HepG2 (cell line): ENCODE data around the gene ZNF597. TPM values are rescaled to one million over a fixed set of nuclear protein-coding genes. Genes with fewer than 3 reads are reported as not detected.

Source experiments
- ATAC-seq: fragments of 200-7000 bp; cut with Tn5 transposase; 3 replicates; pipeline ENCODE4 v1.9.1; 2020; ENCODE audit warnings: mild to moderate bottlenecking, moderate library complexity
- BruUV-seq: library from RNA; stranded (reverse); fragments of 400-500 nt; replicated peaks from 2 replicates; lab custom pipeline; 2021; lab: Mats Ljungman, UMichigan
- CTCF ChIA-PET: fragments of 300-600 bp; formaldehyde crosslinking; extraction: SDS; loops from one replicate; lab custom pipeline; 2021; ENCODE audit warnings: low total read pairs, inconsistent platforms, low intra/inter-chr PET ratio; lab: Yijun Ruan, JAX
- POLR2A ChIA-PET: fragments of 350-600 bp; sonication (Branson Sonifier 250); formaldehyde crosslinking; loops from one replicate; lab custom pipeline; 2020; ENCODE audit warnings: antibody characterized with exemption, inconsistent platforms; lab: Yijun Ruan, JAX
- DNase-seq: peaks from one replicate; pipeline ENCODE4 v3.0.0-alpha.2; 2015; ENCODE audit warnings: low spot score
- FAIRE-seq: peaks from 3 replicates; lab custom pipeline; 2011; peaks lifted over from hg19 to GRCh38; lab: Jason Lieb, UNC
- H2AFZ ChIP-seq: one replicate; pipeline ENCODE4 v1.6.1; 2011; ENCODE audit warnings: low read length, inconsistent platforms
- H3K27ac ChIP-seq: fragments of 300-600 bp; 3 replicates; pipeline ENCODE4 v1.8.0; 2011; ENCODE audit warnings: mixed run types, mild to moderate bottlenecking, mixed read lengths, low read length, inconsistent platforms; ENCODE audit not compliant: insufficient read depth; ENCODE audit errors: extremely low read length
- H3K27me3 ChIP-seq, 2 experiments: fragments of 200-600 bp in 1 of 2; 2 replicates in 1 of 2; 3 replicates in 1 of 2; pipeline versions ENCODE4 v1.6.0 to v1.8.0; 2011; ENCODE audit warnings: low read length in 2 of 2, mild to moderate bottlenecking in 2 of 2, moderate library complexity in 2 of 2, inconsistent platforms in 1 of 2; ENCODE audit not compliant: insufficient read depth in 2 of 2, control insufficient read depth in 1 of 2
- H3K36me3 ChIP-seq, 2 experiments: fragments of 200-600 bp in 1 of 2; replicated peaks in 1 of 2; 2 replicates in 1 of 2; 3 replicates in 1 of 2; pipeline versions ENCODE4 v1.5.1 to v1.8.0; 2011; ENCODE audit warnings: low read length in 2 of 2, inconsistent platforms in 1 of 2; ENCODE audit not compliant: insufficient read depth in 2 of 2, control insufficient read depth in 1 of 2
- H3K4me1 ChIP-seq: 2 replicates; pipeline ENCODE4 v1.5.1; 2012; ENCODE audit warnings: low read length, inconsistent platforms; ENCODE audit not compliant: insufficient read depth
- H3K4me2 ChIP-seq: 2 replicates; pipeline ENCODE4 v1.6.0; 2011; ENCODE audit warnings: low read depth, low read length, inconsistent platforms
- H3K4me3 ChIP-seq, 3 experiments: fragments of 200-600 bp in 1 of 3; sonication (generic), shearing (Covaris generic) in 1 of 3; replicated peaks in 1 of 3; 2 replicates each; pipeline ENCODE4 v1.5.1; 2011 to 2016; ENCODE audit warnings: low read length in 3 of 3, inconsistent platforms in 2 of 3, low read depth in 2 of 3, mild to moderate bottlenecking in 2 of 3, control low read depth in 1 of 3, mixed read lengths in 1 of 3; ENCODE audit not compliant: insufficient read depth in 1 of 3
- H3K79me2 ChIP-seq: one replicate; pipeline ENCODE4 v1.6.1; 2011; ENCODE audit warnings: low read length, inconsistent platforms; ENCODE audit not compliant: insufficient read depth
- H3K9ac ChIP-seq: 2 replicates; pipeline ENCODE4 v1.6.0; 2011; ENCODE audit warnings: mild to moderate bottlenecking, low read depth, low read length, inconsistent platforms; ENCODE audit not compliant: insufficient read depth
- H3K9me3 ChIP-seq: 2 replicates; pipeline ENCODE4 v1.5.1; 2012; ENCODE audit warnings: mild to moderate bottlenecking, low read length
- H4K20me1 ChIP-seq: 2 replicates; pipeline ENCODE4 v1.6.0; 2011; ENCODE audit warnings: inconsistent platforms, mild to moderate bottlenecking, low read length, moderate library complexity; ENCODE audit not compliant: insufficient read depth
- BORCS8-MEF2B ChIP-seq: sonication (generic); formaldehyde crosslinking; IDR thresholded peaks from 2 replicates; pipeline ENCODE4 v1.8.0; 2022; ENCODE audit warnings: mild to moderate bottlenecking, missing genetic modification reagents
- CHD4 ChIP-seq: fragments of 200-600 bp; sonication (generic); IDR thresholded peaks from 2 replicates; pipeline ENCODE4 v1.7.0; 2017; ENCODE audit warnings: mild to moderate bottlenecking, low read length, borderline replicate concordance
- HMG20A ChIP-seq: IDR thresholded peaks from 2 replicates; pipeline ENCODE4 v1.6.1; 2016; ENCODE audit warnings: borderline replicate concordance
- KDM5A ChIP-seq: fragments of 200-600 bp; sonication (generic); IDR thresholded peaks from 2 replicates; pipeline ENCODE4 v1.7.0; 2018; ENCODE audit warnings: antibody characterized with exemption, mild to moderate bottlenecking, low read length, borderline replicate concordance
- LCORL ChIP-seq, 2 experiments: fragments of 450-650 bp in 1 of 2; sonication (generic) in 1 of 2; formaldehyde crosslinking in 1 of 2; IDR thresholded peaks; 2 replicates each; pipeline versions ENCODE4 v1.5.0 to v1.6.1; 2017 to 2020; ENCODE audit warnings: antibody characterized with exemption in 1 of 2, missing genetic modification reagents in 1 of 2
- NCOR1 ChIP-seq: fragments of 200-600 bp; sonication (generic); IDR thresholded peaks from 2 replicates; pipeline ENCODE4 v1.7.0; 2017; ENCODE audit warnings: antibody characterized with exemption, low read length, borderline replicate concordance
- RFX1 ChIP-seq: fragments of 450-650 bp; IDR thresholded peaks from 2 replicates; pipeline ENCODE4 v1.6.1; 2017
- RFX3 ChIP-seq: IDR thresholded peaks from 2 replicates; pipeline ENCODE4 v1.6.1; 2016; ENCODE audit warnings: missing biosample characterization, missing genetic modification reagents
- SP1 ChIP-seq, 2 experiments: fragments of 450-650 bp in 1 of 2; sonication (generic) in 1 of 2; formaldehyde crosslinking in 1 of 2; IDR thresholded peaks; 2 replicates each; pipeline versions ENCODE4 v1.4.0 to v1.6.1; 2016 to 2020; ENCODE audit warnings: missing genetic modification reagents in 1 of 2
- TOPORS ChIP-seq: sonication (generic); formaldehyde crosslinking; IDR thresholded peaks from 2 replicates; pipeline ENCODE4 v1.8.0; 2023; ENCODE audit warnings: mild to moderate bottlenecking, missing genetic modification reagents
- USF2 ChIP-seq, 2 experiments: sonication (generic) in 1 of 2; formaldehyde crosslinking in 1 of 2; IDR thresholded peaks; 2 replicates each; pipeline versions ENCODE4 v1.5.1 to v1.6.1; 2011 to 2020; ENCODE audit warnings: borderline replicate concordance in 1 of 2, low read depth in 1 of 2, low read length in 1 of 2, mild to moderate bottlenecking in 1 of 2, missing genetic modification reagents in 1 of 2, moderate library complexity in 1 of 2
- ZBTB42 ChIP-seq: sonication (generic); formaldehyde crosslinking; IDR thresholded peaks from 2 replicates; pipeline ENCODE4 v1.5.0; 2020; ENCODE audit warnings: mild to moderate bottlenecking, missing genetic modification reagents
- ZNF124 ChIP-seq: sonication (generic); formaldehyde crosslinking; IDR thresholded peaks from 2 replicates; pipeline ENCODE4 v1.4.0; 2020; ENCODE audit warnings: missing genetic modification reagents
- ZNF234 ChIP-seq: sonication (generic); formaldehyde crosslinking; conservative IDR thresholded peaks from 2 replicates; pipeline ENCODE4 v1.5.1; 2020; ENCODE audit warnings: mild to moderate bottlenecking, missing genetic modification reagents
- ZNF33B ChIP-seq: sonication (generic); formaldehyde crosslinking; IDR thresholded peaks from 2 replicates; pipeline ENCODE4 v1.5.1; 2020; ENCODE audit warnings: mild to moderate bottlenecking, missing genetic modification reagents
- ZNF749 ChIP-seq: sonication (generic); formaldehyde crosslinking; IDR thresholded peaks from 2 replicates; pipeline ENCODE4 v1.8.0; 2022; ENCODE audit warnings: mild to moderate bottlenecking, missing genetic modification reagents, moderate library complexity, borderline replicate concordance
- ZSCAN5A ChIP-seq: sonication (generic); formaldehyde crosslinking; IDR thresholded peaks from 2 replicates; pipeline ENCODE4 v1.8.0; 2022; ENCODE audit warnings: mild to moderate bottlenecking, missing genetic modification reagents, borderline replicate concordance
- WGBS: methylation state at CpG from one replicate; pipeline ENCODE4 v1.1.6; 2017; ENCODE audit warnings: low lambda C conversion rate; 5-methylcytosine and 5-hydroxymethylcytosine counted together
- in situ Hi-C: cut with HindIII; loops from 2 replicates; pipeline ENCODE4 v1.10.0; 2017; ENCODE audit warnings: low pct_unique_long_range_greater_than_20kb; ENCODE audit not compliant: extremely low pct_ligation_motif_present
- intact Hi-C: fragments of 100-400 bp; cut with micrococcal nuclease; formaldehyde crosslinking; loops from one replicate; pipeline ENCODE4 v1.10.0; 2022; ENCODE audit not compliant: unreplicated experiment
- polyA plus RNA-seq, 8 experiments: library from polyadenylated mRNA; depleted of rRNA in 3 of 8; stranded (reverse) in 7 of 8; unstranded in 1 of 8; fragments of >200 nt; fragmentation: Illumina TruSeq in 4 of 8; extraction: Trizol in 4 of 8; gene quantifications; 2 replicates each; pipeline versions ENCODE4 v1.2.1 to v1.2.3, GENCODE V29; 2011 to 2016; ENCODE audit warnings: low read depth in 4 of 8, missing spikeins in 1 of 8, mixed read lengths in 1 of 8; ENCODE audit not compliant: insufficient read depth in 1 of 8
- total RNA-seq, 5 experiments: library from RNA; depleted of rRNA; stranded (reverse); fragments of >200 nt; fragmentation: Illumina TruSeq; extraction: Trizol; gene quantifications; 2 replicates each; pipeline ENCODE4 v1.2.3, GENCODE V29; 2016; ENCODE audit warnings: low read depth in 1 of 5
- TF ChIP-seq, protein P1 (sequence below): sonication (generic); formaldehyde crosslinking; IDR thresholded peaks from 2 replicates; pipeline ENCODE4 v1.8.0; 2022; ENCODE audit warnings: low read depth, missing genetic modification reagents

The ZNF597 gene
- total and polyA plus RNA-seq, 2 of the 13 experiments (the other 11 are each of a cell fraction or from before 2014, with no cell fraction given) = 1.3 to 2.4 TPM

DNA sequence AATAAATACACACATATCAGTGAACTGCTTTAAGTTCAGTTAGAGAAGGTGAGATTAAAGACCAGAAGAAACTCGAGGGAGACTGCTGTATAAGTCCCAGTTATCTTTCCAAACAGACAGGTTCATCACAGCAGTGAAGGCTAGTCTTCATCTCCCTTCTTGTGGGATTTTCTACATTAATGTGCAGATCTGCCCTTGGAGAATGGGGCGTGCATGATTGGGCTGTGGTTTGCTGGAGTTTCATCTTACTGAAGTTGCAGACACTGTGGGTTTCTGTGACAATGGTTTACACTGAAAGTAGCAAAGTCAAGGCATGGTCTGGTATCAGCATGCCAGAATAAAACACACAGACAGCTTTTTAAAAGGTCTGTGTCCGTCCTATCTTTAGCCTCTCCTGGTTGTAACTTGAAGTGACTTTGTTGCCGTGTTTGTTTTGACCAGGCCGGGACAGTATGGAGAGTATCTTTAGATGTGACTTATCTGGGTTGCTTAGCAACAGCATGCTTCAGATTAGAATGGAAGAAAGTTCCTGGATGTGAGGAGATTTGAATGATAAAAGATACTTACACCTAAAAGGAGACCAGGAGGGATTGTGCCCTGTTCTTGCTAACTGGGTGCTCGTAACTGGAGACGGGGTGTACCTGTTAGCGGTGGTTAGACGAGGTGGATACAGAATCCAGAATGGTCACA lies 16.2 kb upstream of the ZNF597 start:
- no peak for FAIRE-seq
- intact Hi-C loops = loop anchor here (1.0 to 5.0 kb wide), 4 partner anchors 17 to 58 kb away; partner anchors contain the start of genes NAA60, ZNF174, ZNF597 and ZSCAN32
- TF ChIP-seq CHD4 (peak; percentile 45; the same call in 1 of the 2 replicates), RFX3 (CRISPR knock-in tag) (peak; percentile 22; the same call in 1 of the 2 replicates), ZNF234 (no peak), RFX1 (peak; percentile 39; the same call in 1 of the 2 replicates), BORCS8-MEF2B (CRISPR knock-in tag) (no peak), ZBTB42 (no peak), ZNF33B (CRISPR knock-in tag) (no peak), LCORL (IDR thresholded peaks at IDR 0.05) (no peak), LCORL (CRISPR knock-in tag; IDR thresholded peaks at IDR 0.05) (0 out of 2 replicates have a peak, but pooled peaks have one; percentile 1), SP1 (IDR thresholded peaks at IDR 0.05) (no peak), SP1 (CRISPR knock-in tag; IDR thresholded peaks at IDR 0.05) (no peak), ZSCAN5A (CRISPR knock-in tag) (0 out of 2 replicates have a peak, but pooled peaks have one; percentile 28), ZNF749 (0 out of 2 replicates have a peak, but pooled peaks have one; percentile 40), NCOR1 (0 out of 2 replicates have a peak, but pooled peaks have one; percentile 11), ZNF124 (peak; percentile 7; the same call in 1 of the 2 replicates), TOPORS (CRISPR knock-in tag) (0 out of 2 replicates have a peak, but pooled peaks have one; percentile 16), USF2 (IDR thresholded peaks at IDR 0.05; ENCODE audit: low read depth, low read length) (no peak), USF2 (CRISPR knock-in tag; IDR thresholded peaks at IDR 0.05; ENCODE audit: borderline replicate concordance) (0 out of 2 replicates have a peak, but pooled peaks have one; percentile 6), KDM5A (0 out of 2 replicates have a peak, but pooled peaks have one; percentile 30), HMG20A (CRISPR knock-in tag) (0 out of 2 replicates have a peak, but pooled peaks have one; percentile 4)
- TF ChIP-seq, protein P1, sequence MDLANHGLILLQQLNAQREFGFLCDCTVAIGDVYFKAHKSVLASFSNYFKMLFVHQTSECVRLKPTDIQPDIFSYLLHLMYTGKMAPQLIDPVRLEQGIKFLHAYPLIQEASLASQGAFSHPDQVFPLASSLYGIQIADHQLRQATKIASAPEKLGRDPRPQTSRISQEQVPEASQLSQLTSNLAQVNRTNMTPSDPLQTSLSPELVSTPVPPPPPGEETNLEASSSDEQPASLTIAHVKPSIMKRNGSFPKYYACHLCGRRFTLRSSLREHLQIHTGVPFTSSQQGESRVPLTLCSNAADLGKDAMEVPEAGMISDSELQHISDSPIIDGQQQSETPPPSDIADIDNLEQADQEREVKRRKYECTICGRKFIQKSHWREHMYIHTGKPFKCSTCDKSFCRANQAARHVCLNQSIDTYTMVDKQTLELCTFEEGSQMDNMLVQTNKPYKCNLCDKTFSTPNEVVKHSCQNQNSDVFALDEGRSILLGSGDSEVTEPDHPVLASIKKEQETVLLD = no peak

More for the DNA sequence above, 16.2 kb upstream of the ZNF597 start:
- POLR2A ChIA-PET = interaction anchor here (2.8 kb wide), 1 partner anchor 16 kb away, joined by 46 read pairs; the partner anchor contains the start of genes NAA60 and ZNF597
- peaks cover 45% of the 10 kb centered on the region for H4K20me1 ChIP-seq
- H3K9ac ChIP-seq = peak overlapping the region; percentile 56
- peaks cover 66% of the 10 kb centered on the region for H3K4me1 ChIP-seq
- DNase-seq (no peak), ATAC-seq (no peak)
- peaks cover 63% of the 10 kb centered on the region for H3K79me2 ChIP-seq
- in situ Hi-C loops = no loop called here
- no TSS peak for BruUV-seq
- H3K4me3 ChIP-seq = peak overlapping the region; percentile 74 to 93 (median 92)
- 27% methylated on average over 9 of the region's 9 CpGs for WGBS
- no peaks in the 10 kb centered on the region; a peak in 1 of 5 replicates for H3K27me3 ChIP-seq
- no peaks in the 10 kb centered on the region; a peak in 1 of 5 replicates for H3K36me3 ChIP-seq
- H3K27ac ChIP-seq = peak overlapping the region; percentile 91
- CTCF ChIA-PET = no interaction called here
- H3K4me2 ChIP-seq = peak overlapping the region; percentile 91
- no peak overlapping the region for H2AFZ ChIP-seq
- H3K9me3 ChIP-seq = no peaks in the 10 kb centered on the region
